OCI-LY7 (cell line): ENCODE data around the gene NLRC3. TPM values are rescaled to one million over a fixed set of nuclear protein-coding genes. Genes with fewer than 3 reads are reported as not detected.

Experiments used
- BruUV-seq: library from RNA; stranded (reverse); fragments of 400-500 nt; replicated peaks from 2 replicates; lab custom pipeline; 2021; lab: Mats Ljungman, UMichigan
- CTCF ChIA-PET: fragments of 300-600 bp; sonication (Branson Sonifier 250); formaldehyde crosslinking; loops from one replicate; lab custom pipeline; 2022; ENCODE audit warnings: antibody characterized with exemption; ENCODE audit not compliant: unreplicated experiment; lab: Charles Lee
- POLR2A ChIA-PET: fragments of 300-600 bp; sonication (Branson Sonifier 250); formaldehyde crosslinking; loops from one replicate; lab custom pipeline; 2022; ENCODE audit warnings: antibody characterized with exemption; lab: Charles Lee
- DNase-seq: peaks from one replicate; pipeline ENCODE4 v3.0.0-alpha.2; 2015; ENCODE audit warnings: low spot score
- H2AFZ ChIP-seq: fragments of 200-600 bp; sonication (generic), shearing (Covaris generic); 2 replicates; pipeline ENCODE4 v1.6.1; 2014; ENCODE audit warnings: mild to moderate bottlenecking, antibody characterized with exemption, low read length, moderate library complexity
- H3K27ac ChIP-seq: fragments of 200-600 bp; sonication (generic); 2 replicates; pipeline ENCODE4 v1.5.1; 2014; ENCODE audit warnings: mixed run types, low read depth, mild to moderate bottlenecking, moderate library complexity, low read length, inconsistent platforms; ENCODE audit not compliant: poor library complexity, severe bottlenecking
- H3K36me3 ChIP-seq: fragments of 200-600 bp; sonication (generic); 2 replicates; pipeline ENCODE4 v1.6.1; 2014; ENCODE audit warnings: mild to moderate bottlenecking, antibody characterized with exemption, low read length, moderate library complexity, mixed read lengths; ENCODE audit not compliant: insufficient read depth
- H3K4me1 ChIP-seq: fragments of 200-600 bp; sonication (generic); 2 replicates; pipeline ENCODE4 v1.5.1; 2014; ENCODE audit warnings: mild to moderate bottlenecking, low read length; ENCODE audit not compliant: insufficient read depth, poor library complexity, severe bottlenecking
- H3K4me2 ChIP-seq: fragments of 200-600 bp; sonication (generic); 2 replicates; pipeline ENCODE4 v1.6.1; 2014; ENCODE audit warnings: mild to moderate bottlenecking, low read length
- H3K4me3 ChIP-seq: fragments of 200-600 bp; sonication (generic); 2 replicates; pipeline ENCODE4 v1.5.1; 2014; ENCODE audit warnings: mild to moderate bottlenecking, low read depth, low read length; ENCODE audit not compliant: poor library complexity, severe bottlenecking
- H3K79me2 ChIP-seq: fragments of 200-600 bp; sonication (generic); 2 replicates; pipeline ENCODE4 v1.6.1; 2016; ENCODE audit warnings: low read depth, mild to moderate bottlenecking, low read length, moderate library complexity, mixed read lengths; ENCODE audit not compliant: insufficient read depth
- H3K9me2 ChIP-seq: fragments of 200-600 bp; sonication (generic); 2 replicates; pipeline ENCODE4 v1.6.1; 2016; ENCODE audit warnings: mild to moderate bottlenecking, low read length, mixed read lengths; ENCODE audit not compliant: insufficient read depth
- H3K9me3 ChIP-seq: fragments of 200-600 bp; sonication (generic); 2 replicates; pipeline ENCODE4 v1.6.1; 2014; ENCODE audit warnings: mild to moderate bottlenecking, mixed run types, low read length, mixed read lengths
- H4K20me1 ChIP-seq: fragments of 200-600 bp; sonication (generic); 2 replicates; pipeline ENCODE4 v1.6.1; 2014; ENCODE audit warnings: mild to moderate bottlenecking, antibody characterized with exemption, low read length, moderate library complexity, mixed read lengths; ENCODE audit not compliant: insufficient read depth
- EZH2phosphoT487 ChIP-seq: fragments of 200-600 bp; sonication (generic); IDR thresholded peaks from 2 replicates; pipeline ENCODE4 v1.6.1; 2018; ENCODE audit warnings: low read depth, borderline replicate concordance, mild to moderate bottlenecking, mixed run types, antibody characterized with exemption, low read length, moderate library complexity, mixed read lengths
- intact Hi-C: fragments of 100-400 bp; cut with micrococcal nuclease; formaldehyde crosslinking; loops from one replicate; pipeline ENCODE4 v1.10.0; 2022; ENCODE audit not compliant: unreplicated experiment
- total RNA-seq, 2 experiments: library from RNA; depleted of rRNA in 1 of 2; stranded (reverse); fragments of >200 nt in 1 of 2; shearing (Covaris generic) in 1 of 2; gene quantifications; 2 replicates each; pipeline ENCODE4 v1.2.3, GENCODE V29; 2014 to 2022
- TF ChIP-seq, protein P1 (sequence below): fragments of 200-600 bp; sonication (generic); conservative IDR thresholded peaks from 2 replicates; pipeline ENCODE4 v1.5.1; 2014; ENCODE audit warnings: mild to moderate bottlenecking, antibody characterized with exemption, low read length, moderate library complexity, mixed read lengths

NLRC3 gene
- total RNA-seq, 2 experiments from 2014 or later = 50.6 to 74.0 TPM

DNA sequence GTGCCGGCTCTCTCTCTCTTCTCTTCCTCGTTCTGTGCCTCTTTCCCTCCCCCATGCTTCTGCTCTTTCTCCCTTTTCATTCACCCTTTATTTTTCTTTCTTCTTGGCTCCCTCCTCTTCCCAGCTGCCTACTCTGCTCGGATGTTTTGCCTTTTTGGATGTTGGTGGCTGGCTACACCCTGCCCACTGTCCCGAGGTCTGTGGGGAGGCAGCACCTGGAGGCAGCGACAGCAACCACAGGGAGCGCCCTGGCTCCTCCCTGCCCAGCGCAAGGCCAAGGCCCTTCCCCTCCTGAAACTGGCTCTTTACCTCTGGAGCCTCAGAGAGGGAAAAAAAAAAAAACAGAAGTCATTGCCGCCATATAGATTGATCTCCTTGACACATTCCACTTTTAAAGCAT, 56.4 kb downstream of the NLRC3 start:
- DNase-seq = no peak
- Histone ChIP-seq H3K4me3 (no peak overlapping the region), H3K4me1 (peaks cover 12% of the 10 kb centered on the region), H3K4me2 (no peak overlapping the region), H4K20me1 (no peaks in the 10 kb centered on the region), H3K27ac (no peak overlapping the region), H3K36me3 (peaks cover 15% of the 10 kb centered on the region; the same call in 1 of the 2 replicates), H3K9me2 (no peaks in the 10 kb centered on the region), H2AFZ (no peak overlapping the region), H3K9me3 (no peaks in the 10 kb centered on the region), H3K79me2 (no peaks in the 10 kb centered on the region)
- intact Hi-C loops = no loop called here
- BruUV-seq = no TSS peak
- TF ChIP-seq, protein P1, sequence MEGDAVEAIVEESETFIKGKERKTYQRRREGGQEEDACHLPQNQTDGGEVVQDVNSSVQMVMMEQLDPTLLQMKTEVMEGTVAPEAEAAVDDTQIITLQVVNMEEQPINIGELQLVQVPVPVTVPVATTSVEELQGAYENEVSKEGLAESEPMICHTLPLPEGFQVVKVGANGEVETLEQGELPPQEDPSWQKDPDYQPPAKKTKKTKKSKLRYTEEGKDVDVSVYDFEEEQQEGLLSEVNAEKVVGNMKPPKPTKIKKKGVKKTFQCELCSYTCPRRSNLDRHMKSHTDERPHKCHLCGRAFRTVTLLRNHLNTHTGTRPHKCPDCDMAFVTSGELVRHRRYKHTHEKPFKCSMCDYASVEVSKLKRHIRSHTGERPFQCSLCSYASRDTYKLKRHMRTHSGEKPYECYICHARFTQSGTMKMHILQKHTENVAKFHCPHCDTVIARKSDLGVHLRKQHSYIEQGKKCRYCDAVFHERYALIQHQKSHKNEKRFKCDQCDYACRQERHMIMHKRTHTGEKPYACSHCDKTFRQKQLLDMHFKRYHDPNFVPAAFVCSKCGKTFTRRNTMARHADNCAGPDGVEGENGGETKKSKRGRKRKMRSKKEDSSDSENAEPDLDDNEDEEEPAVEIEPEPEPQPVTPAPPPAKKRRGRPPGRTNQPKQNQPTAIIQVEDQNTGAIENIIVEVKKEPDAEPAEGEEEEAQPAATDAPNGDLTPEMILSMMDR = no peak
- no peak for TF ChIP-seq EZH2phosphoT487
- POLR2A ChIA-PET = no interaction called here
- CTCF ChIA-PET = no interaction called here

DNA sequence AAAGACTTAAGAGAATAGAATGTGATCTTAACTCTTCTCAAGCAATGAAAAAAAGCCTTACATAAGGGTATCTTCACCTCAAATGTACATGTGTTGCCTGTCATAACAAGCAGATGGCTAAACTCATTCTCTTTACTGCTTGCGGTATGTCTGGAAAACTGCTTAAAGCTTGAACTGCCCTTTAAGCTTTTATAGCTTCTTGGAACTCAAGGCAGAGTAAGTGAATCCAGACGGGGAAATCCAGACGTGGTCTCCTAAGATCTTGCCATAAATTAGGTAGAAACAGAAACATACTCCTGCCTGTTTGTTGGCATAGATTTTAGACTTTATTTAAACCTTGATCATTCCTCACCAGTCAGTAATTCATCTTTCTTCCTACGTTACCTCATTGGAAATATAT, 56.8 kb downstream of the NLRC3 start:
- H3K4me2 ChIP-seq = no peak overlapping the region
- no peaks in the 10 kb centered on the region for H4K20me1 ChIP-seq
- H2AFZ ChIP-seq = no peak overlapping the region
- H3K9me3 ChIP-seq = no peaks in the 10 kb centered on the region
- DNase-seq = no peak
- CTCF ChIA-PET = no interaction called here
- TF ChIP-seq, protein P1 = no peak
- no peak for TF ChIP-seq EZH2phosphoT487
- no peak overlapping the region for H3K4me3 ChIP-seq
- peaks cover 16% of the 10 kb centered on the region; the same call in 1 of the 2 replicates for H3K36me3 ChIP-seq
- POLR2A ChIA-PET = interaction anchor here (0.6 kb wide), 1 partner anchor 47 kb away, joined by 4 read pairs; no protein-coding TSS in a partner anchor
- H3K79me2 ChIP-seq = no peaks in the 10 kb centered on the region
- intact Hi-C loops = no loop called here
- H3K9me2 ChIP-seq = no peaks in the 10 kb centered on the region
- H3K27ac ChIP-seq = no peak overlapping the region
- no TSS peak for BruUV-seq
- peaks cover 8% of the 10 kb centered on the region for H3K4me1 ChIP-seq

DNA sequence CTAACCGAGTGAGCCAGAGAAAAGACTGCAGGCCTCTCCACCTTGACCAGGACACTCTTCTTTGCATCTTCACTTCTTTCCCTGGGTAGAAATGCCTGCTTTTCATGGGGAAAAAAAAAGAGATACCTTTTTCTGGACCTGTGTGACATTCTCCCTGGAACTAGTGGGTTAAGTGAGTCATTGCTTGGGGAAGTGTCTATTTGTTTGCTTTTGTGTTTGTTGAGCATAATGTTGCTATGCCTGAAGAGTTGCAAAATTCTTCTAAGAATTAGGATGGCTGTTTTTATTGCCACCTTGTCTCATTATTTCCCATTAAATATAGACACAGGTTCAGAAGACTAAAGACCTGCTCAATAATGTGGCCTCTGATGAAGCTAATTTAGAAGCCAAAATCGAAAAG, 57.6 kb downstream of the NLRC3 start:
- TF ChIP-seq, protein P1 = no peak
- no peak for TF ChIP-seq EZH2phosphoT487
- Histone ChIP-seq H3K4me3 (no peak overlapping the region), H3K4me1 (no peaks in the 10 kb centered on the region), H3K79me2 (no peaks in the 10 kb centered on the region), H4K20me1 (no peaks in the 10 kb centered on the region), H3K9me3 (no peaks in the 10 kb centered on the region), H3K9me2 (no peaks in the 10 kb centered on the region), H3K36me3 (peaks cover 16% of the 10 kb centered on the region; the same call in 1 of the 2 replicates), H3K27ac (no peak overlapping the region), H2AFZ (no peak overlapping the region), H3K4me2 (no peak overlapping the region)
- POLR2A ChIA-PET = no interaction called here
- DNase-seq = no peak
- BruUV-seq = no TSS peak
- intact Hi-C loops = no loop called here
- CTCF ChIA-PET = no interaction called here
